Measurements from ENCODE around the gene OSBPL8. TPM values are rescaled to one million over a fixed set of nuclear protein-coding genes. Genes with fewer than 3 reads are reported as not detected.
A peak's percentile ranks its signal among the peaks of the same experiment; 100 is the strongest.

Gene OSBPL8
- total RNA-seq, 2 experiments from 2014 or later = 154 to 160 TPM

DNA sequence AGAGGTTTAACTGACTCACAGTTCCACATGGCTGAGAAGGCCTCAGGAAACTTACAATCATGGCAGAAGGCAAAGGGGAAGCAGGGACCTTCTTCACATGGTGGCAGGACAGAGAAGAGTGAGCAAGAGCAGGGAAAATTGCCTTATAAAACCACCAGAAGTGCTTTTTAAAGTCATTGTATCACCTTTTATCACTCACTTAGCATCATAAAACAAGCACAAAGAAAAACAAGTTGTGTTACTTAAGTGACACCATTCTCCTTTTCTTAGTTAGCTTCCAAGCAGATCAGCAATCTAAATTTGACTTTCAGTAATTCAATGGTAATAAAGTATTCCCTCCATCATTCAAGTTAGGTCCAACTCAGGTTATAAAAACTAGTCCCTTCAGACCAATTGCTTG lies 28.5 kb downstream of the OSBPL8 start:
- Mint-ChIP-seq H3K9me3 (no peaks in the 10 kb centered on the region), H3K27ac (no peak overlapping the region), H3K36me3 (ENCODE audit: low read depth) (peaks cover 80% of the 10 kb centered on the region), H3K27me3 (no peaks in the 10 kb centered on the region), H3K4me3 (no peak overlapping the region), H3K4me1 (ENCODE audit: low read depth) (peaks cover 73% of the 10 kb centered on the region)
- Histone ChIP-seq H3K27me3 (ENCODE audit: control insufficient read depth in 1 of 2, insufficient read depth in 2 of 2, low read length in 2 of 2) (no peaks in the 10 kb centered on the region), H3K4me3 (ENCODE audit: low read length) (no peak overlapping the region), H3K36me3 (ENCODE audit: insufficient read depth, low read length) (peaks cover 3% of the 10 kb centered on the region), H3K9me3 (ENCODE audit: control insufficient read depth in 1 of 2, insufficient read depth in 1 of 2, low read length in 2 of 2) (no peaks in the 10 kb centered on the region), H3K27ac (ENCODE audit: low read depth in 1 of 2, low read length in 2 of 2) (no peak overlapping the region), H3K4me1 (ENCODE audit: insufficient read depth, low read length) (no peaks in the 10 kb centered on the region)
- ChIA-PET CTCF (no interaction called here), POLR2A (no interaction called here)
- intact Hi-C loops (cut with DNase I, micrococcal nuclease) = no loop called here
- ATAC-seq (ENCODE audit: poor library complexity) (no peak), DNase-seq (no peak)
- TF ChIP-seq, protein P1, sequence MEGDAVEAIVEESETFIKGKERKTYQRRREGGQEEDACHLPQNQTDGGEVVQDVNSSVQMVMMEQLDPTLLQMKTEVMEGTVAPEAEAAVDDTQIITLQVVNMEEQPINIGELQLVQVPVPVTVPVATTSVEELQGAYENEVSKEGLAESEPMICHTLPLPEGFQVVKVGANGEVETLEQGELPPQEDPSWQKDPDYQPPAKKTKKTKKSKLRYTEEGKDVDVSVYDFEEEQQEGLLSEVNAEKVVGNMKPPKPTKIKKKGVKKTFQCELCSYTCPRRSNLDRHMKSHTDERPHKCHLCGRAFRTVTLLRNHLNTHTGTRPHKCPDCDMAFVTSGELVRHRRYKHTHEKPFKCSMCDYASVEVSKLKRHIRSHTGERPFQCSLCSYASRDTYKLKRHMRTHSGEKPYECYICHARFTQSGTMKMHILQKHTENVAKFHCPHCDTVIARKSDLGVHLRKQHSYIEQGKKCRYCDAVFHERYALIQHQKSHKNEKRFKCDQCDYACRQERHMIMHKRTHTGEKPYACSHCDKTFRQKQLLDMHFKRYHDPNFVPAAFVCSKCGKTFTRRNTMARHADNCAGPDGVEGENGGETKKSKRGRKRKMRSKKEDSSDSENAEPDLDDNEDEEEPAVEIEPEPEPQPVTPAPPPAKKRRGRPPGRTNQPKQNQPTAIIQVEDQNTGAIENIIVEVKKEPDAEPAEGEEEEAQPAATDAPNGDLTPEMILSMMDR (IDR thresholded peaks at IDR 0.05) = no peak

DNA sequence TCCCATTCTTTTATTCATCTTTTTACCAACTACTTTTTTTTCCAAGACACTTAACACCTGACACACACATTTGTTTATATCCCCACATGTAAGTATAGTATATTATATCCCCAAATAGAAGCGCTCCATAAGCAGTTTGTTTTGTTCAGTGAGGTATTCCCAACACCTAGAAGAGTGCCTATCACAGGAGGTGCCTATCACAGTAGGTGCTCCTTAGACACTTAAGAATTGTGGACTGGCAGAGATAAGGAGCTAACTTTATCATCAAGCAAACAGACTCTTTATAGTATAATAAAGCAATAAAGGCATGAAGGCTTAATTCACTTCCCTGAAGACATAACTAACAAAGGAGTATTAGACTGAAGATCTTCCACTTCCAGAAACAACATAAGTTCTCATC lies 29.1 kb downstream of the OSBPL8 start:
- ATAC-seq (ENCODE audit: poor library complexity) = no peak
- TF ChIP-seq, protein P1 (IDR thresholded peaks at IDR 0.05) = no peak

DNA sequence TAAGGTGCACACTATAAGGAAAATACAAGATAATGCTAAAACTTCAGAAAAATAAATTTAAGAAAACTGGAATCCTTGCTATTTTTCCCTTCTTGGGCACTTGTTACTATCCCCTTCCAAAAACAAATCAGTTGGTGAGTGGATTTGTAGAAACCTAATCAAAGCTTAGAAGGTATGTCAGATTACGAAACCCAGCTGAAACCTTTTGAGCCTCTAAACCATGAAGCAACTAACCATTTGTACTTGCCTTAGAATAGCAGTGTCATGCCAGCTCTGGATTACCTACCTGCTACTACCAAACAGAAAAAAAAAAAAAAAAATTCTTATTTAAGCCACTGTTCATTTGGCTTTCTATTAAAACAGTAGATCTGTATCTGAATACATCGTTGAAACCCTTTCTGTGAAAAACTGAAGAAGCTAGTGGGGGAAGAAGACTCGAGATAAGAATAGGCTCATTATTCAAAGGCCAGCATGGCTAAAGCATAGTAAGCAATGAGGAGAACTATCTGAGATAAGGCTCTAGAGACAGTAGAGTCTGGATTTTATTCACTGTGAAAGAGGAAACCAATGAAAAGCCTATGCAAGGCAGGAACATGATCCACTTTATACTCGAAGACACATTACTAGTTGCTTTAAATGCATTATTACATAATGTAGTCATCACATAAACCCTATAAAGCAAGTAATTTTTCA lies 30.2 kb downstream of the OSBPL8 start:
- H3K36me3 Mint-ChIP-seq (ENCODE audit: low read depth) = peaks cover 82% of the 10 kb centered on the region
- no peaks in the 10 kb centered on the region for H3K4me1 ChIP-seq (ENCODE audit: insufficient read depth, low read length)
- ATAC-seq (ENCODE audit: poor library complexity) (no peak), DNase-seq (no peak)
- ChIA-PET CTCF (no interaction called here), POLR2A (interaction anchor here (1.6 kb wide), 1 partner anchor 30 kb away, joined by 8 read pairs; the partner anchor contains the start of gene OSBPL8)
- H3K27me3 Mint-ChIP-seq = no peaks in the 10 kb centered on the region
- peaks cover under 1% of the 10 kb centered on the region for H3K9me3 Mint-ChIP-seq
- H3K4me1 Mint-ChIP-seq (ENCODE audit: low read depth) = peaks cover 72% of the 10 kb centered on the region
- no peaks in the 10 kb centered on the region for H3K9me3 ChIP-seq (ENCODE audit: control insufficient read depth in 1 of 2, insufficient read depth in 1 of 2, low read length in 2 of 2)
- H3K27me3 ChIP-seq (ENCODE audit: control insufficient read depth in 1 of 2, insufficient read depth in 2 of 2, low read length in 2 of 2) = no peaks in the 10 kb centered on the region
- no peak overlapping the region for H3K4me3 ChIP-seq (ENCODE audit: low read length)
- intact Hi-C loops (cut with DNase I, micrococcal nuclease) = no loop called here
- H3K27ac Mint-ChIP-seq = peak overlapping the region; percentile 19
- no peak overlapping the region for H3K27ac ChIP-seq (ENCODE audit: low read depth in 1 of 2, low read length in 2 of 2)
- H3K4me3 Mint-ChIP-seq = no peak overlapping the region
- H3K36me3 ChIP-seq (ENCODE audit: insufficient read depth, low read length) = peaks cover 3% of the 10 kb centered on the region
- TF ChIP-seq, protein P1 (IDR thresholded peaks at IDR 0.05) = no peak

More for the DNA sequence above, 29.1 kb downstream of the OSBPL8 start:
- Mint-ChIP-seq H3K4me1 (ENCODE audit: low read depth) (peaks cover 73% of the 10 kb centered on the region), H3K9me3 (no peaks in the 10 kb centered on the region), H3K27ac (no peak overlapping the region), H3K4me3 (no peak overlapping the region), H3K27me3 (no peaks in the 10 kb centered on the region), H3K36me3 (ENCODE audit: low read depth) (peaks cover 80% of the 10 kb centered on the region)
- Histone ChIP-seq H3K9me3 (ENCODE audit: control insufficient read depth in 1 of 2, insufficient read depth in 1 of 2, low read length in 2 of 2) (no peaks in the 10 kb centered on the region), H3K27ac (ENCODE audit: low read depth in 1 of 2, low read length in 2 of 2) (no peak overlapping the region), H3K4me3 (ENCODE audit: low read length) (no peak overlapping the region), H3K36me3 (ENCODE audit: insufficient read depth, low read length) (peaks cover 3% of the 10 kb centered on the region), H3K4me1 (ENCODE audit: insufficient read depth, low read length) (no peaks in the 10 kb centered on the region), H3K27me3 (ENCODE audit: control insufficient read depth in 1 of 2, insufficient read depth in 2 of 2, low read length in 2 of 2) (no peaks in the 10 kb centered on the region)
- no peak for DNase-seq
- POLR2A ChIA-PET = no interaction called here
- CTCF ChIA-PET = interaction anchor here (0.6 kb wide), 1 partner anchor 26 kb away, joined by 4 read pairs; no protein-coding TSS in a partner anchor
- intact Hi-C loops (cut with DNase I, micrococcal nuclease) = no loop called here

Data from CD4-positive, alpha-beta T cell (primary cell).